Lower leg skin (tissue), 3 donors: ENCODE measurements around the gene IPCEF1.

Experiments used
- CTCF ChIP-seq, 3 donors: fragments of 450-650 bp; IDR thresholded peaks; one replicate each; pipeline ENCODE4 v1.5.1; 2016; ENCODE audit warnings: antibody characterized with exemption in 3 of 3, mild to moderate bottlenecking in 3 of 3, moderate library complexity in 2 of 3
- POLR2A ChIP-seq, 2 donors: fragments of 450-650 bp; IDR thresholded peaks; one replicate each; pipeline ENCODE4 v1.6.1; 2016 to 2017; ENCODE audit warnings: antibody characterized with exemption in 2 of 2, mild to moderate bottlenecking in 1 of 2, moderate library complexity in 1 of 2

GRCh38 chr6:154202339-154202738 lies 154.3 kb downstream of the IPCEF1 start:
- TF ChIP-seq POLR2A (IDR thresholded peaks at IDR 0.05) (no peak), CTCF (IDR thresholded peaks at IDR 0.05) (no peak)
